GM23338 (cell line): ENCODE measurements around the gene OVCH1. TPM values are rescaled to one million over a fixed set of nuclear protein-coding genes. Genes with fewer than 3 reads are reported as not detected.

Experiments used
- ATAC-seq: fragments of 200-7000 bp; cut with Tn5 transposase; 3 replicates; pipeline ENCODE4 v1.9.1; 2020
- DNase-seq: peaks from one replicate; pipeline ENCODE4 v3.0.0-alpha.2; 2015; ENCODE audit warnings: low spot score
- H2AFZ ChIP-seq: fragments of 200-600 bp; sonication (generic); 2 replicates; pipeline ENCODE4 v1.8.0; 2016; ENCODE audit warnings: antibody characterized with exemption, mild to moderate bottlenecking, moderate library complexity
- H3F3A ChIP-seq: fragments of 200-600 bp; sonication (generic); replicated peaks from 2 replicates; pipeline ENCODE4 v1.8.0; 2017; ENCODE audit warnings: antibody characterized with exemption, mixed run types, low read depth
- H3K27ac ChIP-seq: fragments of 200-600 bp; sonication (generic); 2 replicates; pipeline ENCODE4 v1.6.1; 2016; ENCODE audit warnings: low read depth
- H3K27me3 ChIP-seq: fragments of 200-600 bp; sonication (generic); 2 replicates; pipeline ENCODE4 v1.8.0; 2016; ENCODE audit warnings: mild to moderate bottlenecking, mixed run types, moderate library complexity; ENCODE audit not compliant: insufficient read depth
- H3K36me3 ChIP-seq: fragments of 200-600 bp; sonication (generic); 2 replicates; pipeline ENCODE4 v1.8.0; 2016; ENCODE audit warnings: mild to moderate bottlenecking; ENCODE audit not compliant: insufficient read depth
- H3K4me1 ChIP-seq: fragments of 200-600 bp; sonication (generic); 2 replicates; pipeline ENCODE4 v1.8.0; 2016; ENCODE audit warnings: mild to moderate bottlenecking, moderate library complexity; ENCODE audit not compliant: insufficient read depth
- H3K4me2 ChIP-seq: fragments of 200-600 bp; sonication (generic); 2 replicates; pipeline ENCODE4 v1.7.1; 2017; ENCODE audit warnings: mixed run types
- H3K4me3 ChIP-seq: fragments of 200-600 bp; sonication (generic); 2 replicates; pipeline ENCODE4 v1.6.1; 2016; ENCODE audit warnings: mixed run types
- H3K79me2 ChIP-seq: fragments of 200-600 bp; sonication (generic); replicated peaks from 2 replicates; pipeline ENCODE4 v1.8.0; 2017; ENCODE audit warnings: mild to moderate bottlenecking; ENCODE audit not compliant: insufficient read depth
- H3K9me2 ChIP-seq: fragments of 200-600 bp; sonication (generic); 2 replicates; pipeline ENCODE4 v1.8.0; 2017; ENCODE audit not compliant: insufficient read depth
- H4K20me1 ChIP-seq: fragments of 200-600 bp; sonication (generic); replicated peaks from 2 replicates; pipeline ENCODE4 v1.8.0; 2017; ENCODE audit warnings: mild to moderate bottlenecking; ENCODE audit not compliant: insufficient read depth
- H3K27ac Mint-ChIP-seq: 2 replicates; pipeline ENCODE4 v1.8.0; 2020; ENCODE audit warnings: inconsistent platforms, mild to moderate bottlenecking, moderate library complexity, mixed read lengths
- H3K27me3 Mint-ChIP-seq: 3 replicates; pipeline ENCODE4 v1.8.0; 2022; ENCODE audit warnings: low read depth, mild to moderate bottlenecking, moderate library complexity, mixed read lengths, inconsistent platforms; ENCODE audit not compliant: insufficient read depth, poor library complexity
- H3K36me3 Mint-ChIP-seq: 3 replicates; pipeline ENCODE4 v1.8.0; 2021; ENCODE audit warnings: low read depth, mild to moderate bottlenecking, inconsistent platforms, moderate library complexity, mixed read lengths
- H3K4me1 Mint-ChIP-seq: 3 replicates; pipeline ENCODE4 v1.8.0; 2020; ENCODE audit warnings: mild to moderate bottlenecking, inconsistent platforms, mixed read lengths
- H3K4me3 Mint-ChIP-seq: 3 replicates; pipeline ENCODE4 v1.8.0; 2021; ENCODE audit warnings: moderate library complexity, mild to moderate bottlenecking, inconsistent platforms, mixed read lengths
- H3K9me3 Mint-ChIP-seq: 3 replicates; pipeline ENCODE4 v1.8.0; 2020; ENCODE audit warnings: moderate library complexity, mild to moderate bottlenecking, inconsistent platforms, mixed read lengths
- CREB1 ChIP-seq: fragments of 250-450 bp; sonication (Bioruptor Pico); IDR thresholded peaks from 2 replicates; pipeline ENCODE4 v1.5.0; 2020; ENCODE audit warnings: low read depth, mild to moderate bottlenecking, moderate library complexity
- EZH2 ChIP-seq: fragments of 200-600 bp; sonication (generic); IDR thresholded peaks from one replicate; pipeline ENCODE4 v1.8.0; 2017; ENCODE audit warnings: antibody characterized with exemption, mild to moderate bottlenecking, low read depth; ENCODE audit not compliant: unreplicated experiment
- EZH2phosphoT487 ChIP-seq: fragments of 200-600 bp; sonication (generic); IDR thresholded peaks from one replicate; pipeline ENCODE4 v1.8.1; 2018; ENCODE audit warnings: antibody characterized with exemption; ENCODE audit not compliant: unreplicated experiment
- JUNB ChIP-seq: IDR thresholded peaks from one replicate; pipeline ENCODE4 v1.6.1; 2016; ENCODE audit warnings: antibody characterized with exemption; ENCODE audit not compliant: unreplicated experiment
- NANOG ChIP-seq: IDR thresholded peaks from 2 replicates; pipeline ENCODE4 v1.6.1; 2016; ENCODE audit warnings: antibody characterized with exemption, borderline replicate concordance
- POLR2AphosphoS5 ChIP-seq: IDR thresholded peaks from 2 replicates; pipeline ENCODE4 v1.6.1; 2016; ENCODE audit warnings: antibody characterized with exemption, low read depth
- STAT1 ChIP-seq: IDR thresholded peaks from one replicate; pipeline ENCODE4 v1.6.1; 2016; ENCODE audit warnings: antibody characterized with exemption; ENCODE audit not compliant: unreplicated experiment
- ZNF114 ChIP-seq: fragments of 250-450 bp; sonication (Bioruptor Pico); IDR thresholded peaks from 2 replicates; pipeline ENCODE4 v1.5.0; 2020; ENCODE audit warnings: mild to moderate bottlenecking, moderate library complexity
- ZNF331 ChIP-seq: fragments of 250-450 bp; sonication (Bioruptor Pico); IDR thresholded peaks from 2 replicates; pipeline ENCODE4 v1.5.0; 2020; ENCODE audit warnings: low read depth, mild to moderate bottlenecking, moderate library complexity
- ZNF462 ChIP-seq: fragments of 250-450 bp; sonication (Bioruptor Pico); IDR thresholded peaks from 2 replicates; pipeline ENCODE4 v1.5.0; 2020; ENCODE audit warnings: mild to moderate bottlenecking, moderate library complexity
- long read RNA-seq: library from polyadenylated mRNA; unstranded; transcript quantifications from one replicate; pipeline ENCODE4 v2.0.0, GENCODE V29; 2020; ENCODE audit not compliant: unreplicated experiment
- polyA plus RNA-seq: library from polyadenylated mRNA; unstranded; fragments of >200 nt; fragmentation: Nextera tagmentation; extraction: Ambion mirVana; gene quantifications from 2 replicates; pipeline ENCODE4 v1.2.1, GENCODE V29; 2016
- total RNA-seq: library from RNA; depleted of rRNA; stranded (reverse); fragments of >200 nt; shearing (Covaris generic); gene quantifications from 2 replicates; pipeline ENCODE4 v1.2.3, GENCODE V29; 2014; rRNA removed
- TF ChIP-seq, protein P1 (sequence below): IDR thresholded peaks from 2 replicates; pipeline ENCODE4 v1.6.1; 2016; ENCODE audit warnings: antibody characterized with exemption
- TF ChIP-seq, protein P2 (sequence below): IDR thresholded peaks from one replicate; pipeline ENCODE4 v1.6.1; 2018; ENCODE audit warnings: antibody characterized with exemption; ENCODE audit not compliant: unreplicated experiment

The OVCH1 gene
- total RNA-seq (not detected in 2 replicates), polyA plus RNA-seq (not detected in 2 replicates)
- long read RNA-seq: 0 reads

DNA sequence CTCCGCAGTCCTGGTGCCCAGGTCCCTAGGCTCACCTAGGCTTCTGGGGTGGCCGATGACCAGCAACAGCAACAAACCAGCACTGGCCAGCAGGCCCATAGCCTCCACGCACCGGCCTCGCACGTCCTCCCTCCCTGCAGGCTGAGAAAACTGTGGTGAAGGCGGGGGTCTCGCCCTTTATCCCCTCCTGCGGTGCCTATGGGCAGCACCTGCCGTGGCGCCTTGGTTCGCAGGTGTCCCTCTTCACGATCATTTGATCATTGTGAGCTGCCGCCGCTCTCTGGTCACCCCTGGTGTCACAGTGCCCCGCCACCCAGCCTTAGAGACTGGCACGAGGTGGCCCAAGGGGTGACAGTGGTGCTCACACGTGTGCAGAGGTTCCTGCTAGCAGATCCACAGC, at the start of gene OVCH1:
Gene OVCH1, minus strand, starts transcription at position 99 of the 400 bp plus-strand sequence. Its CDS starts 0 bp downstream, at position 99.
- Histone ChIP-seq H3K36me3 (no peaks in the 10 kb centered on the region), H3K79me2 (no peaks in the 10 kb centered on the region), H3K4me3 (no peak within 1 kb of the TSS), H2AFZ (no peak within 1 kb of the TSS), H3K4me1 (no peaks in the 10 kb centered on the region), H3K27me3 (no peaks in the 10 kb centered on the region), H3K27ac (no peak within 1 kb of the TSS), H3K4me2 (no peak within 1 kb of the TSS), H3F3A (no peaks in the 10 kb centered on the region), H3K9me2 (no peaks in the 10 kb centered on the region), H4K20me1 (no peaks in the 10 kb centered on the region)
- DNase-seq (no peak), ATAC-seq (no peak)
- H3K36me3 Mint-ChIP-seq: no peaks in the 10 kb centered on the region
- H3K27ac Mint-ChIP-seq: no peak within 1 kb of the TSS; the same call in 1 of the 2 replicates
- TF ChIP-seq NANOG: no peak
- H3K4me1 Mint-ChIP-seq: no peaks in the 10 kb centered on the region
- peaks cover 3% of the 10 kb centered on the region for H3K27me3 Mint-ChIP-seq
- no peaks in the 10 kb centered on the region for H3K9me3 Mint-ChIP-seq
- H3K4me3 Mint-ChIP-seq: no peak within 1 kb of the TSS

- no peak overlapping the region for H3K4me3 ChIP-seq
- H3K36me3 ChIP-seq: no peaks in the 10 kb centered on the region
- H3K27ac ChIP-seq: peak overlapping the region; percentile 39; the same call in 1 of the 2 replicates
- H3K4me1 ChIP-seq: peaks cover 13% of the 10 kb centered on the region
- no peaks in the 10 kb centered on the region for H4K20me1 ChIP-seq
- peak; percentile 51 for DNase-seq
- H3K9me2 ChIP-seq: no peaks in the 10 kb centered on the region
- H3F3A ChIP-seq: no peaks in the 10 kb centered on the region
- Mint-ChIP-seq H3K9me3 (no peaks in the 10 kb centered on the region), H3K4me1 (peaks cover 31% of the 10 kb centered on the region), H3K27ac (peak overlapping the region; percentile 86), H3K27me3 (peaks cover 5% of the 10 kb centered on the region), H3K36me3 (peaks cover 10% of the 10 kb centered on the region; the same call in 2 of the 3 replicates), H3K4me3 (no peak overlapping the region)
- no peaks in the 10 kb centered on the region for H3K79me2 ChIP-seq
- peak; percentile 49 for ATAC-seq
- no peak overlapping the region for H3K4me2 ChIP-seq
- no peak overlapping the region for H2AFZ ChIP-seq
- H3K27me3 ChIP-seq: no peaks in the 10 kb centered on the region
- TF ChIP-seq ZNF462 (no peak), STAT1 (no peak), JUNB (no peak), EZH2 (no peak), ZNF331 (CRISPR knock-in tag) (no peak), NANOG (no peak), POLR2AphosphoS5 (no peak), ZNF114 (CRISPR knock-in tag) (no peak), CREB1 (CRISPR knock-in tag) (no peak), EZH2phosphoT487 (no peak)
- TF ChIP-seq, protein P1, sequence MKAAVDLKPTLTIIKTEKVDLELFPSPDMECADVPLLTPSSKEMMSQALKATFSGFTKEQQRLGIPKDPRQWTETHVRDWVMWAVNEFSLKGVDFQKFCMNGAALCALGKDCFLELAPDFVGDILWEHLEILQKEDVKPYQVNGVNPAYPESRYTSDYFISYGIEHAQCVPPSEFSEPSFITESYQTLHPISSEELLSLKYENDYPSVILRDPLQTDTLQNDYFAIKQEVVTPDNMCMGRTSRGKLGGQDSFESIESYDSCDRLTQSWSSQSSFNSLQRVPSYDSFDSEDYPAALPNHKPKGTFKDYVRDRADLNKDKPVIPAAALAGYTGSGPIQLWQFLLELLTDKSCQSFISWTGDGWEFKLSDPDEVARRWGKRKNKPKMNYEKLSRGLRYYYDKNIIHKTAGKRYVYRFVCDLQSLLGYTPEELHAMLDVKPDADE: no peak
- TF ChIP-seq, protein P2, sequence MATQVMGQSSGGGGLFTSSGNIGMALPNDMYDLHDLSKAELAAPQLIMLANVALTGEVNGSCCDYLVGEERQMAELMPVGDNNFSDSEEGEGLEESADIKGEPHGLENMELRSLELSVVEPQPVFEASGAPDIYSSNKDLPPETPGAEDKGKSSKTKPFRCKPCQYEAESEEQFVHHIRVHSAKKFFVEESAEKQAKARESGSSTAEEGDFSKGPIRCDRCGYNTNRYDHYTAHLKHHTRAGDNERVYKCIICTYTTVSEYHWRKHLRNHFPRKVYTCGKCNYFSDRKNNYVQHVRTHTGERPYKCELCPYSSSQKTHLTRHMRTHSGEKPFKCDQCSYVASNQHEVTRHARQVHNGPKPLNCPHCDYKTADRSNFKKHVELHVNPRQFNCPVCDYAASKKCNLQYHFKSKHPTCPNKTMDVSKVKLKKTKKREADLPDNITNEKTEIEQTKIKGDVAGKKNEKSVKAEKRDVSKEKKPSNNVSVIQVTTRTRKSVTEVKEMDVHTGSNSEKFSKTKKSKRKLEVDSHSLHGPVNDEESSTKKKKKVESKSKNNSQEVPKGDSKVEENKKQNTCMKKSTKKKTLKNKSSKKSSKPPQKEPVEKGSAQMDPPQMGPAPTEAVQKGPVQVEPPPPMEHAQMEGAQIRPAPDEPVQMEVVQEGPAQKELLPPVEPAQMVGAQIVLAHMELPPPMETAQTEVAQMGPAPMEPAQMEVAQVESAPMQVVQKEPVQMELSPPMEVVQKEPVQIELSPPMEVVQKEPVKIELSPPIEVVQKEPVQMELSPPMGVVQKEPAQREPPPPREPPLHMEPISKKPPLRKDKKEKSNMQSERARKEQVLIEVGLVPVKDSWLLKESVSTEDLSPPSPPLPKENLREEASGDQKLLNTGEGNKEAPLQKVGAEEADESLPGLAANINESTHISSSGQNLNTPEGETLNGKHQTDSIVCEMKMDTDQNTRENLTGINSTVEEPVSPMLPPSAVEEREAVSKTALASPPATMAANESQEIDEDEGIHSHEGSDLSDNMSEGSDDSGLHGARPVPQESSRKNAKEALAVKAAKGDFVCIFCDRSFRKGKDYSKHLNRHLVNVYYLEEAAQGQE: no peak
Measured at GRCh38 chr12:29547151-29547632, 49.7 kb upstream of the OVCH1 start.
